Fibroblast of the conjunctiva (primary cell): ENCODE measurements around the gene MBD3L2B.
"Not testable (repeated sequence)": the region's sequence is repeated elsewhere in the genome, so short reads cannot be mapped to it uniquely, and the experiment has no call there.

Experiments used
- DNase-seq: peaks from one replicate; pipeline ENCODE4 v3.0.0-alpha.2; 2010; ENCODE audit warnings: low read depth

Gene MBD3L2B

GRCh38 chr19:7021331-7021730 is at the start of gene MBD3L2B:
MBD3L2B (minus strand) TSS chr19:7021431; CDS start chr19:7021397, 34 bp downstream.
- DNase-seq = not testable (repeated sequence)

- no peak for DNase-seq
Observed at GRCh38 chr19:7069904-7070226, 48.6 kb upstream of the MBD3L2B start.

DNA sequence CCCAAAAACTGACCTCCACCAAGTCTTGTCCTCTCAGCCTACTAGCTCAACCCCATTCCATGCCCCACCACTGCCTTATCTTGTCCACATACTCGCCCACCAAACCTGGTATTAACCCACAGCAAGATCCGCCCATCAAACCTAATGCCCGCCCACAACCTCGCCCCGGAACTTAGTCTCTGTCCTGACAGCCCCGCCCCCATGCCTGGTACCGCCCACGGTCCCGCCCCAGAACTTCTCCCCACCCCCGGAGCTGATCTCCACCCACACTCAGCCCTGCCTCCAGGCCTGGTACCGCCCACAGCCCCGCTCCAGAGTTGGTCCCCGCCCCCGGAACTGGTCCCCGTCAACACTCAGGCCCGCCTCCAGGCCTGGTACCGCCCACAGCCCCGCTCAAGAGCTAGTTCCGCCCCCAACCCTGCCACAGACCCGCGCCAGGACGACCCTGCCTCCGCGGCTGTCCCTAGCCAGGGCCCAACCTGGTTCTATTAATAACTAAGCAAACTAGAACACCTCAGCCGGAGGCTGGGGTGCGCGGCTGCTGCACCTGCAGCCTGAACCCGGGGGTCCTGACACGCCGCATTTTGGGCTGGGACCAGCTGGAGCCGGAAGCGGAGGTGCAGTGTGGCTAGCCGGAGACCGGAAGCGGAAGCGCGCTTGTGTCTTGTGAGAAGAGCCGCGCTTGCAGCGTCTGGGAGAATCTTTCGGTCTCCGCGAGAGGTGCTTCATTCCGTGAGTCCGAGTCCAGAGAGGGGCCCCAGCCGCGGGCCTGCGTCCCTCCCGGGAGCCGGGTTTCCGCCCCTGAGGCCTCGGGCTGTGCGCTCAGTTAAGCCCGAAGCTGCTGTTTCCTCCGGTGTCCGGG is 48.0 kb upstream of the MBD3L2B start, which contains the start of gene ZNF557:
Gene ZNF557, plus strand, starts transcription at position 662 of the 862 bp plus-strand sequence. CDS start 5,372 bp downstream, outside the sequence.
- DNase-seq = peak; percentile 94

DNA sequence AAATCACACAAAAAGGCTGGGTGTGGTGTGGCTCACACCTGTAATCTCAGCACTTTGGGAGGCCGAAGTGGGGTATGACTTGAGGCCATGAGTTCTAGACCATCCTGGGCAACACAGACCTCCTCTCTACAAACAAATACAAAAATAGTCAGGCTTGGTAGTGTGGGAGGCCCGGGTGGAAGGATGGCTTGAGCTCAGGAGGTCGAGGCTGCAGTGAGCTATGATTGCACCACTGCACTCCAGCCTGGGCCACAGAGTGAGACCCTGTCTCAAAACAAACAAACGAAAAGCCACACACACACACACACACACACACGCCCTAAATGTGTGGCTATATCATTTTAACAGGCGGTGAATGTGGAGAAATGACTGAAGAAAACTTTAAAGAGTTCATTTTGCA is 47.4 kb upstream of the MBD3L2B start:
- no peak for DNase-seq

- DNase-seq = no peak
Observed at GRCh38 chr19:7067716-7068115, 46.5 kb upstream of the MBD3L2B start.

DNA sequence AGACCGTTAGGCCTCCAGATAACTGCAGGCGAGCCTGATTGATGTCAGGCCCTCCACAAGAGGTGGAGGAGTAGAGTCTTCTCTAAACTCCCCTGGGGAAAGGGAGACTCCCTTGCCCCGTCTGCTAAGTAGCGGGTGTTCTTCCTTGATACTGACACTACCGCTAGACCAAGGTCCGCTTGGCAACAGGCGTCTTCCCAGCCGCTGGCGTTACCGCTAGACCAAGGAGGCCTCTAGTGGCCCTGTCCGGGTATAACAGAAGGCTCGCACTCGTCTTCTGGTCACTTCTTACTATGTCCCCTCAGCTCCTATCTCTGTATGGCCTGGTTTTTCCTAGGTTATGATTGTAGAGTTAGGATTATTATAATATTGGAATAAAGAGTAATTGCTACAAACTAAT is 45.9 kb upstream of the MBD3L2B start:
- DNase-seq = not testable (repeated sequence)

DNA sequence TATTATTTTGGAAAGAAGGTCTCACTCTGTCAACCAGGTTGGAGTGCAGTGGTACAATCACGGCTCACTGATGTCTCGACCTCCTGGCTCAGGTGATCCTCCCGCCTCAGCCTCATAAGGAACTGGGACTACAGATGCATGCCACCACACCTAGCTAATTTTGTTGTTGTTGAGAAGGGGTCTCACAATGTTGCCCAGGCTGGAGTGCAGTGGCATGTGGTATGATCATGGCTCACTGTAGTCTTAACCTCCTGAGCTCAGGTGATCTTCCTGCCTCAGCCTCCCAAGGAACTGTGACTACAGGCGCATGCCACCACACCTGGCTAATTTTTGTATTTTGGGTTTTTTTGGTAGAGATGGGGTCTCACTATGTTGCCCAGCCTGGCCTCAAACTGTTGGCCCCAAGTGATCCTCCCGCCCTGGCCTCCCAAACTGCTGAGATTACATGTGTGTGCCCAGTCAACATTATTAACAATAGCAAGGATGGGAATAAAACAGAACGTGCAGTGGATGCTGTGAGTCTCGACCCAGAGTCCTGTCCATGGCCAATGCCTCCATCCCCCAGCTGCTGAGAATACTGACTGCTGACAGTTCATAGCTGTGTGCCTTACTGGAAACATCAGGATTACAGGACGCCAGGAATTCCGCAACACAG is 42.7 kb upstream of the MBD3L2B start:
- DNase-seq = no peak

DNA sequence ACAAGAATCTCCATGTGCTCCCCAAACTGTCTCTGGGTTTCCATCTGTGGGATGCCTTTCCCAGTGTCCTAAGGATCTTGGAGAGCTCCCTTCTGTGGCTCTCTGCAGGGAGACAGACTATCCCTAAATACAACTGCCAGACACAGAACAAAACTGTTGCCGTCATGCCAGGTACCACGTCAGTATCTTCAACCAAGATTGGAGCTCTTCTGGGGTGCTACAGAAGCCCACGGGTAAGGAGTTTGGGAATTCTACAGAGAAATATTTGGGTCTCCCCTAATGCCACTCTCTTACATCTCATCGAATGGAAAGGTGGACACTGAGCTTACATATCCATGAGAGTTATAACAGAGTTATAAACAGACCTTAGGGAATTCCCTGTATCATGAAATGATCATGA is 42.1 kb upstream of the MBD3L2B start:
- DNase-seq = no peak

DNA sequence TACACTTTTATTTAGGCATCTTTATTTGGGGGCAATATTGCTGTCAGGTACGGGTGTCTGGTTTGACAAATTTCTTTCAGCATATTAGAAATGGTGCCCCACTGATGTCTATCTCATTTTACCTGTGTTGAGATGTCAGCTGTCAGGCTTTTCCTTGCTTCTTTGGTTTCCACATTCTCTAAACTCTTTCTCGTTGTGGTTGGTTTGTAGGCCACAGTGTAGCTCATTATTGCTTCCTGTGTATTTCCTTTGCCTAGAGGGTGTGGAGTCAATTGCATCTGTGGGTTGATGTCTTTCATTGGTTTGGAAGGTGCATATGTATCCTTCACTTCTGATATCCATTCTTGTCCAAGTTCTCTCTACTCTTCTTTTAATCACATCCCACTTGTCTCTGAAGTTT is 38.7 kb upstream of the MBD3L2B start:
- DNase-seq = not testable (repeated sequence)

- DNase-seq = not testable (repeated sequence)
Observed at GRCh38 chr19:7058576-7058975, 37.3 kb upstream of the MBD3L2B start, which contains the start of gene MBD3L3. MBD3L3 (minus strand) TSS chr19:7058676; CDS start chr19:7058605, 71 bp downstream.

DNA sequence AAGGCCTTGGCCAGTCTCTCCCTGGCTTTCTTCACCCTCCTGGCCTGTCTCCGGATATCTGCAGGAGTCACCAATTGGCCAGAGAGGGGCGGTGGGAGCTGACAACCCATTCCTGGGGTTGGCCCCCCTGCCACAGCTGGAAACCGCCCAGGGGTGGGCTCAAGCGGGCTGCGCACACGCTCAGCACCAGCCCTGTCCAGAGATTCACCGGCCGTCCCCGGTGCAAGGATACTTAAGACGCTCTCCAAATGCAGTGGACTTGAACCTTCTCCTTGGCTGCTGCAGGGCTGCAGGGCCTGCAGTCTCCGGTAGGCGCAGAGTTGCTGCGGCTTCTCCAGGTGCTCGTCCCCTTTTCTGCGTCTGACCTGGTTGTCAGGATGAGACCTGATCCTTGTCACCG is 35.1 kb upstream of the MBD3L2B start:
- not testable (repeated sequence) for DNase-seq

- DNase-seq = not testable (repeated sequence)
Observed at GRCh38 chr19:7055679-7056078, 34.4 kb upstream of the MBD3L2B start.

DNA sequence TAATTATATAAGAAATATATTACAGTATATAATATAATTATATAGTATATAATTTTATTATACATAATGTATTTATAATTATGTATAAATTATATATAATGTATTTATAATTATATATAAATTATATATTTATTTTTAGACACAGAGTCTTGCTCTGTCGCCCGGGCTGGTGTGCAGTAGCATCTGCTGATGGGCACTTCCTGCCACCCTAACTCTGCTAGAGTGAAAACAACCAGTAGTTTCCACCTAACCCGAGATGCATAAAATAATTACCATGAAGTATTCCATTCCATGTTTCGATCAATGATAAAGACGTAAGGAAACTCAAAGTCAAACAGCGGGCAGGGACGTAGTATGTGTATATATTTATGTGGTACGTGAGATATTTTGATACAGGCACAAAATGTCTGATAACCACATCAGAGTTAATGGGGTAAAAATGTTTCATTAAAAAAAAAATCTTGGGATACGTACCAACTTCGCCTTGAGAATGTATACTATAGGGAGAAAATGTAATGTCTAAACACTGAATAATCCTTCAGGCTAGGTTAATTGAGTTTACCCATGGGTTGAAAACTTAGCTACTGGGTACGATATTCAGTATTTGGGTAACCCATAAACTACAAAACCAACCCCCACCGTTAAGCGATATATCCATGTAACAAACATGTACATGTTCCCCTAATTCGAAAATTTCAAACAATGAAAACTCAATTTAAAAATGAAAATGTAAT is 33.6 kb upstream of the MBD3L2B start:
- not testable (repeated sequence) for DNase-seq

- DNase-seq = not testable (repeated sequence)
Observed at GRCh38 chr19:7052896-7053295, 31.7 kb upstream of the MBD3L2B start.

DNA sequence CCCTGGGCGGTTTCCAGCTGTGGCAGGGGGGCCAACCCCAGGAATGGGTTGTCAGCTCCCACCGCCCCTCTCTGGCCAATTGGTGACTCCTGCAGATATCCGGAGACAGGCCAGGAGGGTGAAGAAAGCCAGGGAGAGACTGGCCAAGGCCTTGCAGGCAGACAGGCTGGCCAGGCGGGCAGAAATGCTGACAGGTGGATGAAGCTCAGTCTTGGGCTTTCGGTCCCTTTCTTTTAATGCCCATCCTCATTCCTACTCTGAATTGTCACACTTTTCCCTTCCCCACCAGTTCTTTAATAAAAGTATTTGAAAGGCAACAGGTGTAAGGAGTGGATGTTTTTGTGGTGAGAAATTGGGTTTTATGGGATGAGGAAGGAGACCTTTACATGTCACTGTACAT is 30.2 kb upstream of the MBD3L2B start:
- not testable (repeated sequence) for DNase-seq

DNA sequence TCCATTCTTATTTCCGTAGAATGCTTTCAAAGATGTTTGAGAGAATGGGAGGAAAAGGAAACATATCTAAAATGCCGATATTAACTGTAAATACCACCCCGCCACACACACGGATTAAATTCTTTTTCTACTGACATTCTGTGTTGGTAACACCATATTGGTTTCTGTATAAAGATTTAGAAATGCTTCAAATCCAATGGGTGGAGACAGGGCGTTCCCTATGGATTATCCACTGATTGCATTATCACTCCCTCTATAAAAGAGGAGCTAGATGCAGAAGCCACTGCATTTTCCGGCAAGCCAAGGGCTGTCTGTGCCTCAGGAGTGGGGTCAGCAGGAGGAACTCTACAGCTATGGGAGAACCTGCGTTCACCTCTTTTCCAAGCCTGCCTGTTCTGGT is 27.8 kb upstream of the MBD3L2B start, which contains the start of gene MBD3L2:
Gene MBD3L2, plus strand, starts transcription at position 301 of the 400 bp plus-strand sequence. Its CDS starts 53 bp downstream, at position 354.
- not testable (repeated sequence) for DNase-seq

DNA sequence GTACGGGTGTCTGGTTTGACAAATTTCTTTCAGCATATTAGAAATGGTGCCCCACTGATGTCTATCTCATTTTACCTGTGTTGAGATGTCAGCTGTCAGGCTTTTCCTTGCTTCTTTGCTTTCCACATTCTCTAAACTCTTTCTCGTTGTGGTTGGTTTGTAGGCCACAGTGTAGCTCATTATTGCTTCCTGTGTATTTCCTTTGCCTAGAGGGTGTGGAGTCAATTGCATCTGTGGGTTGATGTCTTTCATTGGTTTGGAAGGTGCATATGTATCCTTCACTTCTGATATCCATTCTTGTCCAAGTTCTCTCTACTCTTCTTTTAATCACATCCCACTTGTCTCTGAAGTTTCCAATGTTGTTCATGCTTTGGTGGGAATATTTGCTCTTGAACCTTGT is 20.3 kb upstream of the MBD3L2B start:
- not testable (repeated sequence) for DNase-seq

DNA sequence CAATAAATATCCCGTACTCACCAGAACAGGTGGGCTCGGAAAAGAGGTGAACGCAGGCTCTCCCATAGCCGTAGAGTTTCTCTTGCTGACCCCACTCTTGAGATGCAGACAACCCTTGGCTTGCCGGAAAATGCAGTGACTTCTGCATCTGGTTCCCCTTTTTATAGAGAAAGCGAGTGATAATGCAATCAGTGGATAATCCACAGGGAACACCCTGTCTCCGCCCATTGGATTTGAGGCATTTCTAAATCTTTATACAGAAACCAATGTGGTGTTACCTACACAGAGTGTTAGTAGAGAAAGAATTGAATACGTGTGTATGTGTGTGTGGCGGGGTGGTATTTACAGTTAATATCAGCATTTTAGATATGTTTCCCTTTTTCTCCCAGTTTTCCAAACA is 18.8 kb upstream of the MBD3L2B start, which contains the start of gene MBD3L4:
Gene MBD3L4, minus strand, starts transcription at position 101 of the 400 bp plus-strand sequence. Its CDS starts 35 bp downstream, at position 66.
- DNase-seq = not testable (repeated sequence)

DNA sequence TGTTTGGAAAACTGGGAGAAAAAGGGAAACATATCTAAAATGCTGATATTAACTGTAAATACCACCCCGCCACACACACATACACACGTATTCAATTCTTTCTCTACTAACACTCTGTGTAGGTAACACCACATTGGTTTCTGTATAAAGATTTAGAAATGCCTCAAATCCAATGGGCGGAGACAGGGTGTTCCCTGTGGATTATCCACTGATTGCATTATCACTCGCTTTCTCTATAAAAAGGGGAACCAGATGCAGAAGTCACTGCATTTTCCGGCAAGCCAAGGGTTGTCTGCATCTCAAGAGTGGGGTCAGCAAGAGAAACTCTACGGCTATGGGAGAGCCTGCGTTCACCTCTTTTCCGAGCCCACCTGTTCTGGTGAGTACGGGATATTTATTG is 9.0 kb upstream of the MBD3L2B start, which contains the start of gene MBD3L5:
Gene MBD3L5, plus strand, starts transcription at position 301 of the 400 bp plus-strand sequence. Its CDS starts 34 bp downstream, at position 335.
- DNase-seq = not testable (repeated sequence)

DNA sequence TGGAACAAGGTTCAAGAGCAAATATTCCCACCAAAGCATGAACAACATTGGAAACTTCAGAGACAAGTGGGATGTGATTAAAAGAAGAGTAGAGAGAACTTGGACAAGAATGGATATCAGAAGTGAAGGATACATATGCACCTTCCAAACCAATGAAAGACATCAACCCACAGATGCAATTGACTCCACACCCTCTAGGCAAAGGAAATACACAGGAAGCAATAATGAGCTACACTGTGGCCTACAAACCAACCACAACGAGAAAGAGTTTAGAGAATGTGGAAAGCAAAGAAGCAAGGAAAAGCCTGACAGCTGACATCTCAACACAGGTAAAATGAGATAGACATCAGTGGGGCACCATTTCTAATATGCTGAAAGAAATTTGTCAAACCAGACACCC is 7.6 kb upstream of the MBD3L2B start:
- DNase-seq = not testable (repeated sequence)

- DNase-seq = no peak
Observed at GRCh38 chr19:7018828-7019227, 2.4 kb downstream of the MBD3L2B start.

DNA sequence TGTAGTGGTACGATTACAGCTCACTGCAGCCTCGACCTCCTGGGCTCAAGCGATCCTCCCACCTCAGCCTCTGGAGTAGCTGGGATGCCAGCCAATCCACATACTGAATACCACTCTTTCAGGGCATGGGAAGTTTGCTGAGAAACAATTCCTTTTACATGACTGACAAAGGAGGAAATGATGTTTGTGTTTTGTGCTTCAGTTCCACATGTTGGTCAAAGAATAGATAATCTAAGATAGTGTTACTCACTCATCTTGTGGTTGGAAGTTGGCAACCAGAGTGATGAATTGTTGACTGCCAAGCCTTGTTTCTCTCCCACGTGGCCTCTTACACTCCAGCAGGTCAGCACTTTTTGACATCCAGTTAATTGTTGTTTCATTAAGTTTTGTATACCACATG is 7.6 kb downstream of the MBD3L2B start:
- DNase-seq = no peak
